ENCODE results near the gene OR8G1.

DNA sequence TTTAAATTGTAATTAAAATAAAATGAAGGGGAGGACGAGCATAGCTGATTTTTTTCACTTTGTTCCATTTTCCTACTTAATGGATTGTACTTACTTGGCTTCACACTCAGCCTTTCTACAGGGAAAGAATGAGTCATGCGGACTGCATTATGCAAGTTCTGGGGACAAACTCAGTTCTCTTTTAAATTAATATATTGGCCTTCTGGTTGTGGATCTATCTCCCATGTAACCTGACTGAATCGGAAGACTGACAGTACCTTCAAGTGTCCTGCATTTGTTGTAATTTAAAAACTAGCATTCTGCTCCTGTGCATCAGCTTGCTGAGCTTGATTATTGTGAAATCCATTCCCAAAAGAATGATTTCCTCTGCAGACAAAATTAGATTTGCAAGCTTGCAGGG is 60.7 kb downstream of the OR8G1 start:
- no peak for TF ChIP-seq EZH2 (IDR thresholded peaks at IDR 0.05; ENCODE audit: insufficient read depth, low read length)
- TF ChIP-seq, protein P1, sequence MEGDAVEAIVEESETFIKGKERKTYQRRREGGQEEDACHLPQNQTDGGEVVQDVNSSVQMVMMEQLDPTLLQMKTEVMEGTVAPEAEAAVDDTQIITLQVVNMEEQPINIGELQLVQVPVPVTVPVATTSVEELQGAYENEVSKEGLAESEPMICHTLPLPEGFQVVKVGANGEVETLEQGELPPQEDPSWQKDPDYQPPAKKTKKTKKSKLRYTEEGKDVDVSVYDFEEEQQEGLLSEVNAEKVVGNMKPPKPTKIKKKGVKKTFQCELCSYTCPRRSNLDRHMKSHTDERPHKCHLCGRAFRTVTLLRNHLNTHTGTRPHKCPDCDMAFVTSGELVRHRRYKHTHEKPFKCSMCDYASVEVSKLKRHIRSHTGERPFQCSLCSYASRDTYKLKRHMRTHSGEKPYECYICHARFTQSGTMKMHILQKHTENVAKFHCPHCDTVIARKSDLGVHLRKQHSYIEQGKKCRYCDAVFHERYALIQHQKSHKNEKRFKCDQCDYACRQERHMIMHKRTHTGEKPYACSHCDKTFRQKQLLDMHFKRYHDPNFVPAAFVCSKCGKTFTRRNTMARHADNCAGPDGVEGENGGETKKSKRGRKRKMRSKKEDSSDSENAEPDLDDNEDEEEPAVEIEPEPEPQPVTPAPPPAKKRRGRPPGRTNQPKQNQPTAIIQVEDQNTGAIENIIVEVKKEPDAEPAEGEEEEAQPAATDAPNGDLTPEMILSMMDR (IDR thresholded peaks at IDR 0.05; ENCODE audit: insufficient read depth, low read depth, low read length), result no peak

Measured in astrocyte (in vitro differentiated cells and primary cell).